ENCODE results near the gene ZNF280A. TPM values are rescaled to one million over a fixed set of nuclear protein-coding genes. Genes with fewer than 3 reads are reported as not detected.
"Not testable (repeated sequence)": the region's sequence is repeated elsewhere in the genome, so short reads cannot be mapped to it uniquely, and the experiment has no call there.

ZNF280A gene
- total RNA-seq, 1 donor from 2014 or later = 0.09 TPM

GRCh38 chr22:22478470-22478869 is 41.6 kb downstream of the ZNF280A start:
- no peak for TF ChIP-seq EZH2 (IDR thresholded peaks at IDR 0.05; ENCODE audit: insufficient read depth, low read length)
- TF ChIP-seq, protein P1, sequence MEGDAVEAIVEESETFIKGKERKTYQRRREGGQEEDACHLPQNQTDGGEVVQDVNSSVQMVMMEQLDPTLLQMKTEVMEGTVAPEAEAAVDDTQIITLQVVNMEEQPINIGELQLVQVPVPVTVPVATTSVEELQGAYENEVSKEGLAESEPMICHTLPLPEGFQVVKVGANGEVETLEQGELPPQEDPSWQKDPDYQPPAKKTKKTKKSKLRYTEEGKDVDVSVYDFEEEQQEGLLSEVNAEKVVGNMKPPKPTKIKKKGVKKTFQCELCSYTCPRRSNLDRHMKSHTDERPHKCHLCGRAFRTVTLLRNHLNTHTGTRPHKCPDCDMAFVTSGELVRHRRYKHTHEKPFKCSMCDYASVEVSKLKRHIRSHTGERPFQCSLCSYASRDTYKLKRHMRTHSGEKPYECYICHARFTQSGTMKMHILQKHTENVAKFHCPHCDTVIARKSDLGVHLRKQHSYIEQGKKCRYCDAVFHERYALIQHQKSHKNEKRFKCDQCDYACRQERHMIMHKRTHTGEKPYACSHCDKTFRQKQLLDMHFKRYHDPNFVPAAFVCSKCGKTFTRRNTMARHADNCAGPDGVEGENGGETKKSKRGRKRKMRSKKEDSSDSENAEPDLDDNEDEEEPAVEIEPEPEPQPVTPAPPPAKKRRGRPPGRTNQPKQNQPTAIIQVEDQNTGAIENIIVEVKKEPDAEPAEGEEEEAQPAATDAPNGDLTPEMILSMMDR (IDR thresholded peaks at IDR 0.05; ENCODE audit: insufficient read depth, low read depth, low read length) = no peak
- no peak overlapping the region for H3K27ac Mint-ChIP-seq (ENCODE audit: unreplicated experiment)
- H3K4me1 Mint-ChIP-seq (ENCODE audit: low read depth, unreplicated experiment) = no peaks in the 10 kb centered on the region
- DNase-seq (ENCODE audit: low read depth) (no peak), FAIRE-seq (no peak)
- Histone ChIP-seq H4K20me1 (ENCODE audit: insufficient read depth, low read length) (no peaks in the 10 kb centered on the region), H3K79me2 (ENCODE audit: insufficient read depth, low read length) (no peaks in the 10 kb centered on the region), H3K27ac (ENCODE audit: low read depth, low read length) (no peak overlapping the region), H3K4me1 (ENCODE audit: insufficient read depth, low read length) (no peaks in the 10 kb centered on the region), H3K9ac (ENCODE audit: low read length) (no peak overlapping the region), H2AFZ (ENCODE audit: low read depth, low read length) (no peak overlapping the region), H3K27me3 (ENCODE audit: insufficient read depth, low read length) (no peaks in the 10 kb centered on the region), H3K36me3 (ENCODE audit: insufficient read depth, low read length) (no peaks in the 10 kb centered on the region), H3K9me3 (ENCODE audit: insufficient read depth, low read depth, low read length) (no peaks in the 10 kb centered on the region), H3K4me3 (ENCODE audit: insufficient read depth, low read depth, low read length) (no peak overlapping the region), H3K4me2 (ENCODE audit: low read length) (no peak overlapping the region)
- no peak overlapping the region for H3K4me3 Mint-ChIP-seq (ENCODE audit: unreplicated experiment)
- H3K9me3 Mint-ChIP-seq (ENCODE audit: unreplicated experiment) = no peaks in the 10 kb centered on the region
- H3K27me3 Mint-ChIP-seq (ENCODE audit: low read depth, unreplicated experiment) = no peaks in the 10 kb centered on the region
- H3K36me3 Mint-ChIP-seq (ENCODE audit: low read depth, unreplicated experiment) = no peaks in the 10 kb centered on the region

GRCh38 chr22:22474733-22475132 is 45.3 kb downstream of the ZNF280A start:
- Mint-ChIP-seq H3K27ac (ENCODE audit: unreplicated experiment) (no peak overlapping the region), H3K27me3 (ENCODE audit: low read depth, unreplicated experiment) (no peaks in the 10 kb centered on the region), H3K36me3 (ENCODE audit: low read depth, unreplicated experiment) (no peaks in the 10 kb centered on the region), H3K4me1 (ENCODE audit: low read depth, unreplicated experiment) (no peaks in the 10 kb centered on the region), H3K4me3 (ENCODE audit: unreplicated experiment) (no peak overlapping the region), H3K9me3 (ENCODE audit: unreplicated experiment) (no peaks in the 10 kb centered on the region)
- DNase-seq (ENCODE audit: low read depth) = no peak
- Histone ChIP-seq H3K9me3 (ENCODE audit: insufficient read depth, low read depth, low read length) (no peaks in the 10 kb centered on the region), H3K36me3 (ENCODE audit: insufficient read depth, low read length) (no peaks in the 10 kb centered on the region), H2AFZ (ENCODE audit: low read depth, low read length) (no peak overlapping the region), H3K4me3 (ENCODE audit: insufficient read depth, low read depth, low read length) (no peak overlapping the region), H3K9ac (ENCODE audit: low read length) (no peak overlapping the region), H4K20me1 (ENCODE audit: insufficient read depth, low read length) (no peaks in the 10 kb centered on the region), H3K4me2 (ENCODE audit: low read length) (no peak overlapping the region), H3K27me3 (ENCODE audit: insufficient read depth, low read length) (no peaks in the 10 kb centered on the region), H3K79me2 (ENCODE audit: insufficient read depth, low read length) (no peaks in the 10 kb centered on the region), H3K27ac (ENCODE audit: low read depth, low read length) (no peak overlapping the region), H3K4me1 (ENCODE audit: insufficient read depth, low read length) (no peaks in the 10 kb centered on the region)
- TF ChIP-seq, protein P1 (IDR thresholded peaks at IDR 0.05; ENCODE audit: insufficient read depth, low read depth, low read length) = no peak
- TF ChIP-seq EZH2 (IDR thresholded peaks at IDR 0.05; ENCODE audit: insufficient read depth, low read length) = no peak
- FAIRE-seq = no peak

- H3K4me1 ChIP-seq (ENCODE audit: insufficient read depth, low read length); H3K36me3 ChIP-seq (ENCODE audit: insufficient read depth, low read length); H3K4me3 Mint-ChIP-seq (ENCODE audit: unreplicated experiment); DNase-seq (ENCODE audit: low read depth); H3K4me2 ChIP-seq (ENCODE audit: low read length); H3K4me3 ChIP-seq (ENCODE audit: insufficient read depth, low read depth, low read length); H3K4me1 Mint-ChIP-seq (ENCODE audit: low read depth, unreplicated experiment); FAIRE-seq; H4K20me1 ChIP-seq (ENCODE audit: insufficient read depth, low read length); H3K27me3 Mint-ChIP-seq (ENCODE audit: low read depth, unreplicated experiment); H3K36me3 Mint-ChIP-seq (ENCODE audit: low read depth, unreplicated experiment); H3K27me3 ChIP-seq (ENCODE audit: insufficient read depth, low read length); H3K9me3 ChIP-seq (ENCODE audit: insufficient read depth, low read depth, low read length); H3K9ac ChIP-seq (ENCODE audit: low read length); H3K9me3 Mint-ChIP-seq (ENCODE audit: unreplicated experiment); H3K27ac Mint-ChIP-seq (ENCODE audit: unreplicated experiment); H3K79me2 ChIP-seq (ENCODE audit: insufficient read depth, low read length); H2AFZ ChIP-seq (ENCODE audit: low read depth, low read length); H3K27ac ChIP-seq (ENCODE audit: low read depth, low read length): not testable (repeated sequence)
Measured at GRCh38 chr22:22471104-22471503, 49.0 kb downstream of the ZNF280A start.
